Mucosa of rectum (tissue), 2 donors: ENCODE measurements around the gene PSME3IP1.
"Not testable (repeated sequence)": the region's sequence is repeated elsewhere in the genome, so short reads cannot be mapped to it uniquely, and the experiment has no call there.

Experiments
- H3K27ac ChIP-seq, 2 donors: one replicate each; pipeline ENCODE4 v1.7.0; 2013; ENCODE audit warnings: inconsistent platforms in 2 of 2, low read depth in 2 of 2, low read length in 2 of 2
- H3K27me3 ChIP-seq, 2 donors: one replicate each; pipeline ENCODE4 v1.7.0; 2013; ENCODE audit warnings: low read length in 2 of 2; ENCODE audit not compliant: control insufficient read depth in 2 of 2, insufficient read depth in 2 of 2
- H3K36me3 ChIP-seq, 2 donors: one replicate each; pipeline ENCODE4 v1.7.0; 2013; ENCODE audit warnings: low read length in 2 of 2; ENCODE audit not compliant: control insufficient read depth in 2 of 2, insufficient read depth in 2 of 2
- H3K4me1 ChIP-seq, 2 donors: one replicate each; pipeline ENCODE4 v1.7.0; 2013; ENCODE audit warnings: low read length in 2 of 2, mild to moderate bottlenecking in 1 of 2; ENCODE audit not compliant: control insufficient read depth in 2 of 2, insufficient read depth in 2 of 2
- H3K4me3 ChIP-seq, 2 donors: one replicate each; pipeline ENCODE4 v1.7.0; 2013; ENCODE audit warnings: low read length in 2 of 2
- H3K9ac ChIP-seq, 2 donors: one replicate each; pipeline ENCODE4 v1.7.0; 2013; ENCODE audit warnings: low read length in 2 of 2, low read depth in 1 of 2, mild to moderate bottlenecking in 1 of 2
- H3K9me3 ChIP-seq, 2 donors: one replicate each; pipeline ENCODE4 v1.7.0; 2013; ENCODE audit warnings: low read length in 2 of 2; ENCODE audit not compliant: control insufficient read depth in 2 of 2
- donor health status: healthy.
- donor health status: Normal muscosa, but diverticular disease.

PSME3IP1 gene

GRCh38 chr16:57187902-57188710 lies 2.3 kb upstream of the PSME3IP1 start:
- peaks cover 17 to 23% of the 10 kb centered on the region in 2 donors for H3K4me1 ChIP-seq
- H3K4me3 ChIP-seq = peak overlapping the region; percentile 85 to 95
- peak overlapping the region in 1 of 2 donors; percentile 89 for H3K9ac ChIP-seq
- H3K27ac ChIP-seq = peak overlapping the region; percentile 93 to 95
- not testable (repeated sequence) for H3K36me3 ChIP-seq, H3K27me3 ChIP-seq, H3K9me3 ChIP-seq

GRCh38 chr16:57186872-57187854 lies 1.3 kb upstream of the PSME3IP1 start:
- no peaks in the 10 kb centered on the region for H3K9me3 ChIP-seq
- H3K9ac ChIP-seq = peak overlapping the region; percentile 89 to 94
- no peaks in the 10 kb centered on the region for H3K36me3 ChIP-seq
- H3K27me3 ChIP-seq = no peaks in the 10 kb centered on the region
- H3K4me3 ChIP-seq = peak overlapping the region; percentile 85 to 95
- H3K4me1 ChIP-seq = peaks cover 17 to 23% of the 10 kb centered on the region in 2 donors
- peak overlapping the region; percentile 93 to 95 for H3K27ac ChIP-seq

DNA sequence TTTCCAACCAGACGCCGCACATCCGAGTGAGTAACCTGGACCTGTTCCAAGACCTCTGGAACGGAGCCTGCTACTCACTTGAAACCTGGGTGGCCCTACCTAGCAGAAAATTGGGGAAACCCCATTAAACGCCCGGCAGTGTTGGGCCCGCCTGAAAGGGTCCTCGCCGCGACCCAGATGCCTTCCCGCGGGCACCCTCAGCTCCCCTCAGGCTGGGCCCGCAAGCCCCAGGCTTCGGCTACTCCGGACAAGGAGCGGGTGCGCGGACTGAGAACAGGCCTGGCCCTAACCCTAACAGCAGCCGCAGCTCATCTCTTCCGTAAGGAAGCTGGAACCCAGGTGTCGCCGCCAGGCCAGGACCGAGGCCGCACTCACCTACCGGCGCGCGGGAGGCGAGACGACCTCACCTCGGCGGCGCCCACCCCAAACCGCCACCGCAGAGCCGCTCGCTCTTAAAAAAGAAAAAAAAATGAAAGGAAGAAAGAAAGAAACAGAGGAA lies 344 bp downstream of the PSME3IP1 start:
- H3K4me1 ChIP-seq = peaks cover 17 to 23% of the 10 kb centered on the region in 2 donors
- H3K4me3 ChIP-seq = peak overlapping the region; percentile 92 to 95
- peak overlapping the region; percentile 86 to 96 for H3K9ac ChIP-seq
- H3K36me3 ChIP-seq = no peaks in the 10 kb centered on the region
- peak overlapping the region; percentile 93 for H3K27ac ChIP-seq
- H3K27me3 ChIP-seq = no peaks in the 10 kb centered on the region
- H3K9me3 ChIP-seq = no peaks in the 10 kb centered on the region

- Histone ChIP-seq H3K9me3 (no peaks in the 10 kb centered on the region), H3K9ac (peak overlapping the region; percentile 86 to 96), H3K36me3 (no peaks in the 10 kb centered on the region), H3K27ac (peak overlapping the region; percentile 93), H3K4me3 (peak overlapping the region; percentile 92 to 95), H3K27me3 (no peaks in the 10 kb centered on the region), H3K4me1 (peaks cover 17 to 23% of the 10 kb centered on the region in 2 donors)
Measured at GRCh38 chr16:57184887-57185445, 873 bp downstream of the PSME3IP1 start.

DNA sequence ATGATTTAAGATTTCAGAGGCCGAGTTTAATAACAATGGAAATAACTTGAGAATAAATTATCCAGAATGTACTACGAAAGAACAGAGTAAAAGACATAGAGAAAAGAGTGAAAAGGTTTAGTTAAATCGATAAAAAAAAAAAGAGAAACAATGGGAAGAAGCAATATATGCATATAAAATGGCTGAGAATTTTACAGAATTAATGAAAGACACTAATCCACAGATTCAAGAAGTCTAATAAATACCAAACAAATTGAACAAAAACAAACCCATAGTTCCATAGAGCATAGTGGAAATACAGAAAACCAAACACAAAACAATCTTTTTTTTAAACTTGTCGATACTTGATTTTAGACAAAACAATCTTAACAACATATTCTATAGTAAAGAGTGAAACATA lies 1.7 kb downstream of the PSME3IP1 start:
- Histone ChIP-seq H3K27ac (no peak overlapping the region), H3K4me3 (no peak overlapping the region), H3K36me3 (no peaks in the 10 kb centered on the region), H3K4me1 (peaks cover 17 to 23% of the 10 kb centered on the region in 2 donors), H3K27me3 (no peaks in the 10 kb centered on the region), H3K9me3 (no peaks in the 10 kb centered on the region), H3K9ac (no peak overlapping the region)

DNA sequence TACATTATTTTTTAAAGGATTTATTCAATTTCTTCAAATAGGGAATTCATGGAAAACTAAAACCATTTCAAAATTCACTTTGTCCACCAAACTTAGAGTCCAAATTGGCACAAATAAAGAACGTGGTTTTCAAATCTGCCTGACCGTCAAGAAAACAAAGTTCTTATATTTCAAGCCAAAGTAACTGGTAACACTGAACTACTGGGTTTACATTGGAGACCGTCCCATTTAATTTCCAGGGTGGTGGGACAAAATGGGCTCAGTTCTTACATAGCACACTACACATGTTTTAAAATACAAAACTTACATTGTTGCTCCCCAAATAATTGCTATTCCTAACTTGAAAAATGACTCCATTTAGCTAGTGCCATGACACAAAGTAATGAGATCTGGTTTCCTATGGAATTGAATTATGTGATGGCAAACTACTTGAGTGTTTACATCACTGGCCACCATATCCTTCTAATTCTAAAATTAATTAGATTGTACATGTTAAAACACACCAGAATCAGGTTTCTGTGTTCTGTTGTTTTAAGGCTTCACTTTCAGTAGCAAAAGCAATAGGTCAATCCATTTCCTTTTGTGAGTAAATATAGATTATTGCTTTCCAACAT lies 6.5 kb downstream of the PSME3IP1 start:
- Histone ChIP-seq H3K4me1 (peaks cover under 1% of the 10 kb centered on the region in 2 donors), H3K4me3 (no peak overlapping the region), H3K9ac (no peak overlapping the region), H3K27me3 (no peaks in the 10 kb centered on the region), H3K36me3 (peaks cover 0 to 5% of the 10 kb centered on the region in 2 donors), H3K27ac (no peak overlapping the region), H3K9me3 (no peaks in the 10 kb centered on the region)

- no peak overlapping the region for H3K27ac ChIP-seq
- no peak overlapping the region for H3K9ac ChIP-seq
- no peaks in the 10 kb centered on the region for H3K4me1 ChIP-seq
- H3K27me3 ChIP-seq = no peaks in the 10 kb centered on the region
- H3K36me3 ChIP-seq = peaks cover 0 to 5% of the 10 kb centered on the region in 2 donors
- no peaks in the 10 kb centered on the region for H3K9me3 ChIP-seq
- no peak overlapping the region for H3K4me3 ChIP-seq
Measured at GRCh38 chr16:57178793-57179212, 7.0 kb downstream of the PSME3IP1 start.

DNA sequence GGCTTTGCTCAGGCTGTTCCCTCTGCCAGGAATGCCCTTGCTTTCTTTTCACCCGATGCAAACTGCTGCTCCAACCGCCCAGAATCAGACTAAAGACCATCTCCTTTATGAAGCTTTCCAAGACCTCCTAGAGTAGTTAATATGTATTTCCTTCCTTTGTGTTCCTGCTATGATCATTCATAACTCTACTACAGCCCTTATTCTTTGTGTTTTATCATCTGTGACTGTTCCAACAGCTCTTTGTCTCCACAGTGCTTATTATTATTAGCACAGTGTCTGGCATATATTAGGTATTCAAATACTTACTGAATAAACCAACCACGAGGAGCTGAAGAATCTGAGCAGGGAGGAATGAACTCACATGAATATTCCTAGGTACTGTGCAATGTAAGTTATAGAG lies 7.6 kb downstream of the PSME3IP1 start:
- H3K4me1 ChIP-seq = no peaks in the 10 kb centered on the region
- no peaks in the 10 kb centered on the region for H3K9me3 ChIP-seq
- no peak overlapping the region for H3K9ac ChIP-seq
- H3K27me3 ChIP-seq = no peaks in the 10 kb centered on the region
- H3K27ac ChIP-seq = no peak overlapping the region
- peaks cover under 1 to 6% of the 10 kb centered on the region in 2 donors for H3K36me3 ChIP-seq
- H3K4me3 ChIP-seq = no peak overlapping the region

DNA sequence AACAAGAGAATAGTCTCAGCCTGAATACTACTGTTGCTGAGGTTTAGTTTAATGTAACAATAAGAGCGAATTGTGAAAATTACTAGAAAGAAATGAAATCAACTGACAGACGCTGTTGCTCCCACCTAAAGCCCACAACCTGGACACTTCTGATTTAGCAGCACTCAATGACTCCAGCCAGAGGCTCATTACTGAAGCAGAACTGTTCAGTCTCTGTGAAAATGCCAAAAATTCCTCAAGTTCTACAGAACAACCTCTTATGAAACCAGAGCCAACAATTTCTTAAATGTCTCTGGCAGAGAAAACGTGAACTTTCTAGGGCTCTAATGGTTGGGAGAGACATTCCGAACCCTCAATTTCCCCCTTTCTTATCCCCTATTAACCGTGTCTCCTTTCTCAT lies 9.9 kb downstream of the PSME3IP1 start:
- peaks cover 21 to 29% of the 10 kb centered on the region in 2 donors for H3K36me3 ChIP-seq
- no peak overlapping the region for H3K27ac ChIP-seq
- no peaks in the 10 kb centered on the region for H3K9me3 ChIP-seq
- H3K9ac ChIP-seq = no peak overlapping the region
- H3K4me1 ChIP-seq = no peaks in the 10 kb centered on the region
- H3K4me3 ChIP-seq = no peak overlapping the region
- H3K27me3 ChIP-seq = no peaks in the 10 kb centered on the region
